ENCODE measurements around the gene ZBTB7B.
"Not testable (repeated sequence)": the region's sequence is repeated elsewhere in the genome, so short reads cannot be mapped to it uniquely, and the experiment has no call there.

The ZBTB7B gene

GRCh38 chr1:154982897-154983648 is 19.5 kb upstream of the ZBTB7B start, which contains the start of gene FLAD1:
TSS of gene FLAD1 (plus strand) at chr1:154983344. CDS start at chr1:154983695, 351 bp downstream.
- H2BK120ac ChIP-seq (ENCODE audit: low read depth, low read length), result no peak within 1 kb of the TSS
- no CpG with 5 or more reads among the region's 26 CpGs for WGBS, 2 donors (ENCODE audit: extremely low coverage in 2 of 2, insufficient read length in 2 of 2, insufficient replicate concordance in 1 of 2)
- H3K4me2 ChIP-seq (ENCODE audit: insufficient read depth, low read length, poor library complexity, severe bottlenecking), result peak within 1 kb of the TSS; percentile 84
- peaks cover 19 to 59% of the 10 kb centered on the region in 2 donors for H3K36me3 ChIP-seq (replicated peaks in 1 of 2; ENCODE audit: control insufficient read depth in 2 of 2, insufficient read depth in 2 of 2, low read length in 2 of 2)
- H3K4me3 ChIP-seq (ENCODE audit: low read length in 2 of 2), result peak within 1 kb of the TSS; percentile 73 to 89
- peaks cover 1 to 5% of the 10 kb centered on the region in 2 donors for H3K4me1 ChIP-seq (ENCODE audit: control insufficient read depth in 2 of 2, insufficient read depth in 1 of 2, low read depth in 1 of 2, low read length in 2 of 2)
- H2AK5ac ChIP-seq (ENCODE audit: low read depth, low read length), result peak within 1 kb of the TSS; percentile 59
- H3K18ac ChIP-seq (ENCODE audit: low read length), result peak within 1 kb of the TSS; percentile 57
- H2AFZ ChIP-seq (ENCODE audit: low read length), result peak within 1 kb of the TSS; percentile 77
- peak within 1 kb of the TSS; percentile 26 for H3K4ac ChIP-seq (ENCODE audit: low read length)
- H3K9ac ChIP-seq (ENCODE audit: low read depth, low read length, poor library complexity), result peak within 1 kb of the TSS; percentile 82
- H2BK15ac ChIP-seq (ENCODE audit: low read length), result no peak within 1 kb of the TSS
- no peaks in the 10 kb centered on the region for H3K27me3 ChIP-seq (ENCODE audit: control insufficient read depth in 3 of 3, insufficient read depth in 3 of 3, low read depth in 1 of 3, low read length in 3 of 3)
- H3K79me1 ChIP-seq (ENCODE audit: low read depth, low read length), result peaks cover 9% of the 10 kb centered on the region
- H2BK5ac ChIP-seq (ENCODE audit: low read length), result no peak within 1 kb of the TSS
- H3K14ac ChIP-seq (ENCODE audit: low read length), result no peak within 1 kb of the TSS
- H3K23ac ChIP-seq (ENCODE audit: low read depth, low read length, poor library complexity), result peak within 1 kb of the TSS; percentile 11
- no peak within 1 kb of the TSS for H4K8ac ChIP-seq (ENCODE audit: low read depth, low read length)
- no peak within 1 kb of the TSS for H2BK12ac ChIP-seq (ENCODE audit: low read length)
- peak within 1 kb of the TSS; percentile 70 for H3K27ac ChIP-seq (replicated peaks; ENCODE audit: low read length)
- no peak within 1 kb of the TSS for H4K91ac ChIP-seq (ENCODE audit: low read depth, low read length, poor library complexity)
- peak; percentile 99 for DNase-seq (ENCODE audit: low spot score)
- H3K9me3 ChIP-seq (replicated peaks in 1 of 2; ENCODE audit: control insufficient read depth in 2 of 2, insufficient read depth in 1 of 2, low read depth in 1 of 2, low read length in 2 of 2), result no peaks in the 10 kb centered on the region

- H3K9ac ChIP-seq (ENCODE audit: low read depth, low read length, poor library complexity), result peak overlapping the region; percentile 82
- H2BK15ac ChIP-seq (ENCODE audit: low read length), result no peak overlapping the region
- WGBS, 2 donors (ENCODE audit: extremely low coverage in 2 of 2, insufficient read length in 2 of 2, insufficient replicate concordance in 1 of 2), result no CpG with 5 or more reads among the region's 17 CpGs
- H2BK12ac ChIP-seq (ENCODE audit: low read length), result no peak overlapping the region
- peak overlapping the region; percentile 11 for H3K23ac ChIP-seq (ENCODE audit: low read depth, low read length, poor library complexity)
- no peak for DNase-seq (ENCODE audit: low spot score)
- H3K27me3 ChIP-seq (ENCODE audit: control insufficient read depth in 3 of 3, insufficient read depth in 3 of 3, low read depth in 1 of 3, low read length in 3 of 3), result no peaks in the 10 kb centered on the region
- peak overlapping the region; percentile 26 for H3K4ac ChIP-seq (ENCODE audit: low read length)
- peaks cover 12% of the 10 kb centered on the region for H3K79me1 ChIP-seq (ENCODE audit: low read depth, low read length)
- no peak overlapping the region for H3K18ac ChIP-seq (ENCODE audit: low read length)
- no peak overlapping the region for H2BK5ac ChIP-seq (ENCODE audit: low read length)
- peak overlapping the region; percentile 73 to 89 for H3K4me3 ChIP-seq (ENCODE audit: low read length in 2 of 2)
- H2BK120ac ChIP-seq (ENCODE audit: low read depth, low read length), result no peak overlapping the region
- H2AFZ ChIP-seq (ENCODE audit: low read length), result peak overlapping the region; percentile 55
- H3K4me1 ChIP-seq (ENCODE audit: control insufficient read depth in 2 of 2, insufficient read depth in 1 of 2, low read depth in 1 of 2, low read length in 2 of 2), result peaks cover 1 to 5% of the 10 kb centered on the region in 2 donors
- H3K14ac ChIP-seq (ENCODE audit: low read length), result no peak overlapping the region
- peaks cover 22 to 62% of the 10 kb centered on the region in 2 donors for H3K36me3 ChIP-seq (replicated peaks in 1 of 2; ENCODE audit: control insufficient read depth in 2 of 2, insufficient read depth in 2 of 2, low read length in 2 of 2)
- H3K4me2 ChIP-seq (ENCODE audit: insufficient read depth, low read length, poor library complexity, severe bottlenecking), result peak overlapping the region; percentile 84
- H4K91ac ChIP-seq (ENCODE audit: low read depth, low read length, poor library complexity), result no peak overlapping the region
- H2AK5ac ChIP-seq (ENCODE audit: low read depth, low read length), result peak overlapping the region; percentile 59
- no peak overlapping the region for H4K8ac ChIP-seq (ENCODE audit: low read depth, low read length)
- H3K9me3 ChIP-seq (replicated peaks in 1 of 2; ENCODE audit: control insufficient read depth in 2 of 2, insufficient read depth in 1 of 2, low read depth in 1 of 2, low read length in 2 of 2), result no peaks in the 10 kb centered on the region
- no peak overlapping the region for H3K27ac ChIP-seq (replicated peaks; ENCODE audit: low read length)
Observed at GRCh38 chr1:154983776-154984466, 18.7 kb upstream of the ZBTB7B start.

- H2BK15ac ChIP-seq (ENCODE audit: low read length); H2BK120ac ChIP-seq (ENCODE audit: low read depth, low read length); H2BK5ac ChIP-seq (ENCODE audit: low read length); H2AK5ac ChIP-seq (ENCODE audit: low read depth, low read length); H3K23ac ChIP-seq (ENCODE audit: low read depth, low read length, poor library complexity); H3K27ac ChIP-seq (replicated peaks; ENCODE audit: low read length); H2AFZ ChIP-seq (ENCODE audit: low read length); H2BK12ac ChIP-seq (ENCODE audit: low read length); H3K9me3 ChIP-seq (replicated peaks in 1 of 2; ENCODE audit: control insufficient read depth in 2 of 2, insufficient read depth in 1 of 2, low read depth in 1 of 2, low read length in 2 of 2); H3K4me3 ChIP-seq (ENCODE audit: low read length in 2 of 2); H3K9ac ChIP-seq (ENCODE audit: low read depth, low read length, poor library complexity); H3K14ac ChIP-seq (ENCODE audit: low read length); H4K91ac ChIP-seq (ENCODE audit: low read depth, low read length, poor library complexity); H3K4me2 ChIP-seq (ENCODE audit: insufficient read depth, low read length, poor library complexity, severe bottlenecking); DNase-seq (ENCODE audit: low spot score); H3K4me1 ChIP-seq (ENCODE audit: control insufficient read depth in 2 of 2, insufficient read depth in 1 of 2, low read depth in 1 of 2, low read length in 2 of 2); H3K18ac ChIP-seq (ENCODE audit: low read length); H4K8ac ChIP-seq (ENCODE audit: low read depth, low read length); H3K4ac ChIP-seq (ENCODE audit: low read length); H3K27me3 ChIP-seq (ENCODE audit: control insufficient read depth in 3 of 3, insufficient read depth in 3 of 3, low read depth in 1 of 3, low read length in 3 of 3): not testable (repeated sequence)
- no CpG with 5 or more reads among the region's 4 CpGs for WGBS, 2 donors (ENCODE audit: extremely low coverage in 2 of 2, insufficient read length in 2 of 2, insufficient replicate concordance in 1 of 2)
- H3K36me3 ChIP-seq (replicated peaks in 1 of 2; ENCODE audit: control insufficient read depth in 2 of 2, insufficient read depth in 2 of 2, low read length in 2 of 2), result peaks cover 32 to 60% of the 10 kb centered on the region in 2 donors
- peaks cover 12% of the 10 kb centered on the region for H3K79me1 ChIP-seq (ENCODE audit: low read depth, low read length)
Observed at GRCh38 chr1:154986736-154987135, 15.9 kb upstream of the ZBTB7B start.

- peaks cover 12% of the 10 kb centered on the region for H3K79me1 ChIP-seq (ENCODE audit: low read depth, low read length)
- H2AFZ ChIP-seq (ENCODE audit: low read length), result no peak overlapping the region
- H3K4me1 ChIP-seq (ENCODE audit: control insufficient read depth in 2 of 2, insufficient read depth in 1 of 2, low read depth in 1 of 2, low read length in 2 of 2), result peaks cover 1 to 5% of the 10 kb centered on the region in 2 donors
- no peak overlapping the region for H4K8ac ChIP-seq (ENCODE audit: low read depth, low read length)
- no peak overlapping the region for H3K4ac ChIP-seq (ENCODE audit: low read length)
- no peak overlapping the region for H3K18ac ChIP-seq (ENCODE audit: low read length)
- no peak overlapping the region for H2AK5ac ChIP-seq (ENCODE audit: low read depth, low read length)
- no peak overlapping the region for H3K23ac ChIP-seq (ENCODE audit: low read depth, low read length, poor library complexity)
- H3K4me3 ChIP-seq (ENCODE audit: low read length in 2 of 2), result no peak overlapping the region
- H2BK15ac ChIP-seq (ENCODE audit: low read length), result no peak overlapping the region
- no peak overlapping the region for H2BK120ac ChIP-seq (ENCODE audit: low read depth, low read length)
- H3K36me3 ChIP-seq (replicated peaks in 1 of 2; ENCODE audit: control insufficient read depth in 2 of 2, insufficient read depth in 2 of 2, low read length in 2 of 2), result peaks cover 32 to 61% of the 10 kb centered on the region in 2 donors
- no peak overlapping the region for H3K4me2 ChIP-seq (ENCODE audit: insufficient read depth, low read length, poor library complexity, severe bottlenecking)
- no peak overlapping the region for H3K27ac ChIP-seq (replicated peaks; ENCODE audit: low read length)
- H3K27me3 ChIP-seq (ENCODE audit: control insufficient read depth in 3 of 3, insufficient read depth in 3 of 3, low read depth in 1 of 3, low read length in 3 of 3), result no peaks in the 10 kb centered on the region
- WGBS, 2 donors (ENCODE audit: extremely low coverage in 2 of 2, insufficient read length in 2 of 2, insufficient replicate concordance in 1 of 2), result no CpG with 5 or more reads among the region's 6 CpGs
- no peak overlapping the region for H3K9ac ChIP-seq (ENCODE audit: low read depth, low read length, poor library complexity)
- H2BK5ac ChIP-seq (ENCODE audit: low read length), result no peak overlapping the region
- H2BK12ac ChIP-seq (ENCODE audit: low read length), result no peak overlapping the region
- H3K14ac ChIP-seq (ENCODE audit: low read length), result no peak overlapping the region
- no peak for DNase-seq (ENCODE audit: low spot score)
- no peaks in the 10 kb centered on the region for H3K9me3 ChIP-seq (replicated peaks in 1 of 2; ENCODE audit: control insufficient read depth in 2 of 2, insufficient read depth in 1 of 2, low read depth in 1 of 2, low read length in 2 of 2)
- no peak overlapping the region for H4K91ac ChIP-seq (ENCODE audit: low read depth, low read length, poor library complexity)
Observed at GRCh38 chr1:154987326-154987725, 15.3 kb upstream of the ZBTB7B start.

Data from neuronal stem cell (in vitro differentiated cells).